ENCODE data around the gene IL1RAPL1. TPM values are rescaled to one million over a fixed set of nuclear protein-coding genes. Genes with fewer than 3 reads are reported as not detected.

Gene IL1RAPL1
- total and polyA plus RNA-seq, 2 donors (not counting 3 experiments of a cell fraction or from before 2014, with no cell fraction given) = 0.79 to 1.3 TPM

DNA sequence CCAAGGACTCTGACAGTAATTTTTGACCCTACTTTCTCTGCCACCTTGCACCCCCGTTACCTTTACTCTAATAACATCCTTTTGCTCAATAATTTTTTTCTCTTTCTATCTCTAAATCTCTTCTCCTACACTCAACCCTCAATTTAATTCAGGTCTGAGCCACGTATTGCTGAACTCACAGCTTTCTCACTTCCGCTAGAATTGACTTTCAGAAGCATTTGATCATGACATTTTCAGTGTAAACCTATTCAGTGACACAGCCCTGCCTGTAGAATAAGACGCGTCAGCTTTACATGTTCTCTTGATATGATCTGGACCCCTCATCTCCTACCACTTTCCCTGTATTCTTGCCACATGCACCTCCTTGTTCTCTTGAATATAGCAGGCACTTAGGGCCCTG is 1188.6 kb downstream of the IL1RAPL1 start:
- no peaks in the 10 kb centered on the region for H3K9me3 ChIP-seq (replicated peaks; ENCODE audit: control insufficient read depth, insufficient read depth, low read length)
- H3K4me3 ChIP-seq (replicated peaks in 1 of 3; ENCODE audit: insufficient read depth in 1 of 3, low read depth in 1 of 3, low read length in 3 of 3) = no peak overlapping the region
- no peak for TF ChIP-seq FOS (IDR thresholded peaks at IDR 0.05; ENCODE audit: borderline replicate concordance, insufficient read depth, low read length)
- H4K20me1 ChIP-seq (replicated peaks; ENCODE audit: control insufficient read depth, extremely low read depth, insufficient read depth, low read length) = no peaks in the 10 kb centered on the region
- FAIRE-seq (no peak), DNase-seq (ENCODE audit: low read depth, low spot score) (no peak)
- intact Hi-C loops (cut with micrococcal nuclease) = no loop called here
- no peak overlapping the region for H3K4me2 ChIP-seq (ENCODE audit: insufficient read depth, low read length)
- H3K79me2 ChIP-seq (ENCODE audit: control insufficient read depth, insufficient read depth, low read length) = no peaks in the 10 kb centered on the region
- no peaks in the 10 kb centered on the region for H3K36me3 ChIP-seq (ENCODE audit: control insufficient read depth in 2 of 2, extremely low read depth in 1 of 2, insufficient read depth in 2 of 2, low read length in 2 of 2)
- no peak overlapping the region for H3K9ac ChIP-seq (replicated peaks; ENCODE audit: extremely low read depth, insufficient read depth, low read length)
- H2AFZ ChIP-seq (ENCODE audit: low read depth, low read length) = no peak overlapping the region
- no peaks in the 10 kb centered on the region for H3K27me3 ChIP-seq (ENCODE audit: control insufficient read depth in 2 of 2, insufficient read depth in 2 of 2, low read length in 2 of 2)
- CTCF ChIA-PET = no interaction called here
- no peaks in the 10 kb centered on the region for H3K9me1 ChIP-seq (replicated peaks; ENCODE audit: control insufficient read depth, extremely low read depth, insufficient read depth, low read length)
- dilution Hi-C loops (cut with MboI; ENCODE audit: extremely low pct_ligation_motif_present, low sequenced_read_pairs) = no loop called here
- H3K4me1 ChIP-seq (ENCODE audit: control insufficient read depth, extremely low read depth, insufficient read depth, low read length) = no peaks in the 10 kb centered on the region
- BruUV-seq (replicated peaks) = no TSS peak
- H3K27ac ChIP-seq (ENCODE audit: insufficient read depth, low read depth, low read length) = no peak overlapping the region
- POLR2A ChIA-PET = no interaction called here

DNA sequence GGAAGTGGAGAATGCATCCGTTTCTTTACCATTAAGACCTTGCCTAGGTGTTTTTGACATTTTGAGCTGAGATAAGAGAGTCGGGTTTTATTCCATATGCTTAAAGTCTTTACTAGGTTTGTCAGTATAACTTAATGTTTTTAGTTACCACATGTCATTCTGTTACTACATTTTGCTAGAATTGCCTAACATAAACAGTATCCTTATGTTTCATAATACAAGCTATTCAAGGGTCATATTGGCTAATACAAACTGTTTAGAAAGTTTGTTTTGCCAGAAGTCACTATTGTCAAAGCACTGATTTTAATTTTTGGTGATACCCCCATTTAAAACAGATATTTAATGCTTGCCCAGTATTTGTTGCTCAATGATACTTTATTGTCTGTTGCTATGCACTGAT is 1200.4 kb downstream of the IL1RAPL1 start:
- CTCF ChIA-PET = no interaction called here
- intact Hi-C loops (cut with micrococcal nuclease) = no loop called here
- POLR2A ChIA-PET = no interaction called here
- no peak overlapping the region for H3K4me2 ChIP-seq (ENCODE audit: insufficient read depth, low read length)
- H3K9me3 ChIP-seq (replicated peaks; ENCODE audit: control insufficient read depth, insufficient read depth, low read length) = no peaks in the 10 kb centered on the region
- H3K4me1 ChIP-seq (ENCODE audit: control insufficient read depth, extremely low read depth, insufficient read depth, low read length) = no peaks in the 10 kb centered on the region
- TF ChIP-seq, protein P1, sequence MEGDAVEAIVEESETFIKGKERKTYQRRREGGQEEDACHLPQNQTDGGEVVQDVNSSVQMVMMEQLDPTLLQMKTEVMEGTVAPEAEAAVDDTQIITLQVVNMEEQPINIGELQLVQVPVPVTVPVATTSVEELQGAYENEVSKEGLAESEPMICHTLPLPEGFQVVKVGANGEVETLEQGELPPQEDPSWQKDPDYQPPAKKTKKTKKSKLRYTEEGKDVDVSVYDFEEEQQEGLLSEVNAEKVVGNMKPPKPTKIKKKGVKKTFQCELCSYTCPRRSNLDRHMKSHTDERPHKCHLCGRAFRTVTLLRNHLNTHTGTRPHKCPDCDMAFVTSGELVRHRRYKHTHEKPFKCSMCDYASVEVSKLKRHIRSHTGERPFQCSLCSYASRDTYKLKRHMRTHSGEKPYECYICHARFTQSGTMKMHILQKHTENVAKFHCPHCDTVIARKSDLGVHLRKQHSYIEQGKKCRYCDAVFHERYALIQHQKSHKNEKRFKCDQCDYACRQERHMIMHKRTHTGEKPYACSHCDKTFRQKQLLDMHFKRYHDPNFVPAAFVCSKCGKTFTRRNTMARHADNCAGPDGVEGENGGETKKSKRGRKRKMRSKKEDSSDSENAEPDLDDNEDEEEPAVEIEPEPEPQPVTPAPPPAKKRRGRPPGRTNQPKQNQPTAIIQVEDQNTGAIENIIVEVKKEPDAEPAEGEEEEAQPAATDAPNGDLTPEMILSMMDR (IDR thresholded peaks at IDR 0.05; ENCODE audit: extremely low read depth in 1 of 2, insufficient read depth in 1 of 2, low read depth in 1 of 2, low read length in 2 of 2) = no peak
- TF ChIP-seq FOS (IDR thresholded peaks at IDR 0.05; ENCODE audit: borderline replicate concordance, insufficient read depth, low read length) (no peak), GATA2 (IDR thresholded peaks at IDR 0.05; ENCODE audit: insufficient read depth, insufficient read length, low read depth, low read length) (no peak), EZH2 (IDR thresholded peaks at IDR 0.05; ENCODE audit: borderline replicate concordance, low read depth, low read length, severe bottlenecking) (no peak), JUN (IDR thresholded peaks at IDR 0.05; ENCODE audit: borderline replicate concordance, insufficient read depth, insufficient read length, low read depth) (no peak), POLR2A (IDR thresholded peaks at IDR 0.05; ENCODE audit: low read depth, low read length) (no peak), POLR2AphosphoS5 (IDR thresholded peaks at IDR 0.05; ENCODE audit: insufficient read depth, low read depth, low read length) (no peak), MYC (IDR thresholded peaks at IDR 0.05; ENCODE audit: low read depth, low read length) (no peak)
- TF ChIP-seq, protein P2, sequence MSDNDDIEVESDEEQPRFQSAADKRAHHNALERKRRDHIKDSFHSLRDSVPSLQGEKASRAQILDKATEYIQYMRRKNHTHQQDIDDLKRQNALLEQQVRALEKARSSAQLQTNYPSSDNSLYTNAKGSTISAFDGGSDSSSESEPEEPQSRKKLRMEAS (IDR thresholded peaks at IDR 0.05; ENCODE audit: insufficient read depth, insufficient read length) = no peak
- DNase-seq (ENCODE audit: low read depth, low spot score) (no peak), FAIRE-seq (no peak)
- H3K4me3 ChIP-seq (replicated peaks in 1 of 3; ENCODE audit: insufficient read depth in 1 of 3, low read depth in 1 of 3, low read length in 3 of 3) = no peak overlapping the region
- BruUV-seq (replicated peaks) = no TSS peak
- no peaks in the 10 kb centered on the region for H3K79me2 ChIP-seq (ENCODE audit: control insufficient read depth, insufficient read depth, low read length)
- H3K9ac ChIP-seq (replicated peaks; ENCODE audit: extremely low read depth, insufficient read depth, low read length) = no peak overlapping the region
- dilution Hi-C loops (cut with MboI; ENCODE audit: extremely low pct_ligation_motif_present, low sequenced_read_pairs) = no loop called here
- H4K20me1 ChIP-seq (replicated peaks; ENCODE audit: control insufficient read depth, extremely low read depth, insufficient read depth, low read length) = no peaks in the 10 kb centered on the region
- no peak overlapping the region for H2AFZ ChIP-seq (ENCODE audit: low read depth, low read length)
- H3K36me3 ChIP-seq (ENCODE audit: control insufficient read depth in 2 of 2, extremely low read depth in 1 of 2, insufficient read depth in 2 of 2, low read length in 2 of 2) = no peaks in the 10 kb centered on the region
- no peaks in the 10 kb centered on the region for H3K9me1 ChIP-seq (replicated peaks; ENCODE audit: control insufficient read depth, extremely low read depth, insufficient read depth, low read length)
- no peaks in the 10 kb centered on the region for H3K27me3 ChIP-seq (ENCODE audit: control insufficient read depth in 2 of 2, insufficient read depth in 2 of 2, low read length in 2 of 2)
- H3K27ac ChIP-seq (ENCODE audit: insufficient read depth, low read depth, low read length) = no peak overlapping the region

Measured in endothelial cell of umbilical vein (primary cell).